Ovary (tissue), 9 donors: ENCODE results near the gene ACAP1. TPM values are rescaled to one million over a fixed set of nuclear protein-coding genes. Genes with fewer than 3 reads are reported as not detected.
"Not testable (repeated sequence)": the region's sequence is repeated elsewhere in the genome, so short reads cannot be mapped to it uniquely, and the experiment has no call there.

Experiments
- DNase-seq, 5 donors: peaks; one replicate each; pipeline ENCODE4 v3.0.0-alpha.2; 2019 to 2020
- H3K27ac ChIP-seq, 2 donors: fragments of 200-600 bp; one replicate each; pipeline versions ENCODE4 v1.5.1 to v1.8.0; 2019 to 2022
- H3K27me3 ChIP-seq: fragments of 200-600 bp; one replicate; pipeline ENCODE4 v1.8.0; 2022
- H3K36me3 ChIP-seq: fragments of 200-600 bp; sonication (generic); one replicate; pipeline ENCODE4 v1.5.1; 2019
- H3K4me1 ChIP-seq: one replicate; pipeline ENCODE4 v1.8.1; 2013; ENCODE audit warnings: mild to moderate bottlenecking, moderate library complexity; ENCODE audit not compliant: insufficient read depth
- H3K4me3 ChIP-seq: fragments of 200-600 bp; sonication (generic); one replicate; pipeline ENCODE4 v1.5.1; 2017
- H3K9me3 ChIP-seq, 2 donors: fragments of 200-600 bp in 1 of 2; sonication (generic) in 1 of 2; one replicate each; pipeline versions ENCODE4 v1.5.1 to v1.8.1; 2013 to 2019; ENCODE audit warnings: mild to moderate bottlenecking in 1 of 2, moderate library complexity in 1 of 2
- CTCF ChIP-seq, 3 donors: fragments of 450-650 bp in 2 of 3; fragments of 200-600 bp in 1 of 3; IDR thresholded peaks; one replicate each; pipeline versions ENCODE4 v1.5.1 to v1.8.0; 2016 to 2022; ENCODE audit warnings: antibody characterized with exemption in 3 of 3, mild to moderate bottlenecking in 1 of 3
- EP300 ChIP-seq: sonication (generic); formaldehyde crosslinking; IDR thresholded peaks from one replicate; pipeline ENCODE4 v1.6.1; 2017; ENCODE audit warnings: antibody characterized with exemption
- POLR2A ChIP-seq: fragments of 450-650 bp; IDR thresholded peaks from one replicate; pipeline ENCODE4 v1.6.1; 2017; ENCODE audit warnings: antibody characterized with exemption, mild to moderate bottlenecking, moderate library complexity
- WGBS, 3 donors: extraction: QIAGEN DNeasy Blood & Tissue Kit in 1 of 3; methylation state at CpG; one replicate each; pipeline versions ENCODE4 v1.1.5 to v1.1.7; 2013 to 2017; 5-methylcytosine and 5-hydroxymethylcytosine counted together
- intact Hi-C, 4 donors: fragments of 100-400 bp; cut with DNase I; formaldehyde crosslinking; loops; one replicate each; pipeline versions ENCODE4 v1.11.0 to v1.15.1; 2022 to 2023
- polyA plus RNA-seq, 2 donors: library from polyadenylated mRNA; stranded (reverse); fragments of 200-250 nt in 1 of 2; fragments of 350-450 nt in 1 of 2; fragmentation: Illumina TruSeq in 1 of 2; extraction: RNeasy Lipid Tissue Mini Kit (QIAGEN cat#74804) in 1 of 2; gene quantifications; one replicate each; pipeline ENCODE4 v1.2.3, GENCODE V29; 2013 to 2014
- total RNA-seq, 7 donors: library from RNA; depleted of rRNA in 2 of 7; stranded (reverse); fragments of >200 nt in 2 of 7; fragmentation: NEBNext Ultra II Directional in 3 of 7; extraction: Animal tissue kit (Norgen Biotek cat#: 25700) in 3 of 7; gene quantifications; one replicate each; pipeline versions ENCODE4 v1.1.0 to v1.2.4, GENCODE V29; 2016 to 2023
- donor health status: DM: no; HTN: no; CAD: no; lungs with moderate emphysema.
- donor health status: DM: no; HTN: no; CAD: no.
- donor health status: Bipolar disorder and iron deficiency.
- donor health status: DM: yes; HTN: yes; CAD: no.
- donor health status: DM: no; HTN: no; CAD: no.
- donor health status: DM: yes; HTN: yes; CAD: no.

The ACAP1 gene
- total and polyA plus RNA-seq, 9 donors: 1.9 to 9.4 (median 5.5) TPM

- TF ChIP-seq POLR2A (no peak), CTCF (IDR thresholded peaks at IDR 0.05) (no peak), EP300 (no peak)
- intact Hi-C loops: no loop called here
- Histone ChIP-seq H3K27ac (no peak overlapping the region), H3K36me3 (no peaks in the 10 kb centered on the region), H3K27me3 (no peaks in the 10 kb centered on the region), H3K4me1 (no peaks in the 10 kb centered on the region), H3K9me3 (no peaks in the 10 kb centered on the region), H3K4me3 (no peak overlapping the region)
- DNase-seq: no peak
- 79 to 85% (median 84%) methylated on average over 6 of the region's 6 CpGs for WGBS, 3 donors
These were observed 27.0 kb downstream of the ACAP1 start for GRCh38 chr17:7363311-7363710.

GRCh38 chr17:7365963-7366362 is 29.6 kb downstream of the ACAP1 start:
- H3K27me3 ChIP-seq, H3K4me3 ChIP-seq, intact Hi-C loops, H3K4me1 ChIP-seq, H3K9me3 ChIP-seq, H3K36me3 ChIP-seq, H3K27ac ChIP-seq, DNase-seq: not testable (repeated sequence)
- WGBS, 3 donors: 75 to 83% (median 78%) methylated on average over 6 of the region's 7 CpGs

GRCh38 chr17:7367083-7367482 is 30.8 kb downstream of the ACAP1 start:
- Histone ChIP-seq H3K27ac (no peak overlapping the region), H3K27me3 (no peaks in the 10 kb centered on the region), H3K4me1 (no peaks in the 10 kb centered on the region), H3K9me3 (no peaks in the 10 kb centered on the region), H3K36me3 (no peaks in the 10 kb centered on the region), H3K4me3 (no peak overlapping the region)
- TF ChIP-seq POLR2A (no peak), CTCF (IDR thresholded peaks at IDR 0.05) (no peak), EP300 (no peak)
- WGBS, 3 donors: 74 to 79% (median 76%) methylated on average over 8 of the region's 8 CpGs
- intact Hi-C loops: no loop called here
- DNase-seq: no peak

GRCh38 chr17:7367918-7368598 is 31.7 kb downstream of the ACAP1 start:
- Histone ChIP-seq H3K4me1 (no peaks in the 10 kb centered on the region), H3K36me3 (no peaks in the 10 kb centered on the region), H3K9me3 (no peaks in the 10 kb centered on the region), H3K27me3 (no peaks in the 10 kb centered on the region), H3K4me3 (no peak overlapping the region), H3K27ac (no peak overlapping the region)
- intact Hi-C loops: no loop called here
- no peak for TF ChIP-seq CTCF (IDR thresholded peaks at IDR 0.05)
- TF ChIP-seq EP300: no peak
- TF ChIP-seq POLR2A: no peak
- DNase-seq: no peak
- WGBS, 3 donors: 57 to 65% (median 60%) methylated on average over 13 of the region's 13 CpGs

GRCh38 chr17:7368599-7368994 is 32.3 kb downstream of the ACAP1 start:
- 86 to 90% (median 87%) methylated on average over 5 of the region's 5 CpGs for WGBS, 3 donors
- H3K36me3 ChIP-seq, H3K27me3 ChIP-seq, H3K4me1 ChIP-seq, DNase-seq, H3K27ac ChIP-seq, H3K9me3 ChIP-seq, intact Hi-C loops, H3K4me3 ChIP-seq: not testable (repeated sequence)
